ENCODE data around the gene DIAPH2.

Gene DIAPH2

GRCh38 chrX:96687776-96688175, 3.1 kb downstream of the DIAPH2 start:
- TF ChIP-seq CTCF (IDR thresholded peaks at IDR 0.05; ENCODE audit: low read depth, low read length, missing control alignments): no peak

DNA sequence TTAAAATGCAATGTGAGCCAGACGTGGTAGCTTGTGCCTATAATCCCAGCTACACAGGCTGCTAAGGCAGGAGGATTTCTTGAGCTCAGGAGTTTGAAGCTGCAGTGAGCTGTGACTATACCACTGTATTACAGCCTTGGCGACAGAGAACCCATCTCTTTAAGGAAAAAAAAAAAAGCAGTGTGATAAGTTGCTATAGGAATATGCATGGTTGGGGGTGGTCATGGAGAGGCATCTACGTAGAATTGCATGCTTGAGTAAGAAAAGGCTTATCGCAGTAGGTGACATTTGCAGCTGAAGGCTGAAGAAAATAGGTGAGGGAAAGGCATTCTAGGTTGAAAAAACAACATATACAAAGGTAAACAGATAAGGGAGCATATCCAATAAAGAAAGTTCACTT, 4.1 kb downstream of the DIAPH2 start:
- DNase-seq (ENCODE audit: extremely low read depth, low read depth): no peak
- no peak overlapping the region for H3K4me3 ChIP-seq (replicated peaks; ENCODE audit: low read depth, low read length)
- TF ChIP-seq CTCF (IDR thresholded peaks at IDR 0.05; ENCODE audit: low read depth, low read length, missing control alignments): no peak

More at GRCh38 chrX:96687776-96688175, 3.1 kb downstream of the DIAPH2 start:
- DNase-seq (ENCODE audit: extremely low read depth, low read depth): no peak
- H3K4me3 ChIP-seq (replicated peaks; ENCODE audit: low read depth, low read length): no peak overlapping the region

- no peak overlapping the region for H3K4me3 ChIP-seq (replicated peaks; ENCODE audit: low read depth, low read length)
- TF ChIP-seq CTCF (IDR thresholded peaks at IDR 0.05; ENCODE audit: low read depth, low read length, missing control alignments): no peak
- DNase-seq (ENCODE audit: extremely low read depth, low read depth): no peak
Measured at GRCh38 chrX:96689991-96690390, 5.3 kb downstream of the DIAPH2 start.

DNA sequence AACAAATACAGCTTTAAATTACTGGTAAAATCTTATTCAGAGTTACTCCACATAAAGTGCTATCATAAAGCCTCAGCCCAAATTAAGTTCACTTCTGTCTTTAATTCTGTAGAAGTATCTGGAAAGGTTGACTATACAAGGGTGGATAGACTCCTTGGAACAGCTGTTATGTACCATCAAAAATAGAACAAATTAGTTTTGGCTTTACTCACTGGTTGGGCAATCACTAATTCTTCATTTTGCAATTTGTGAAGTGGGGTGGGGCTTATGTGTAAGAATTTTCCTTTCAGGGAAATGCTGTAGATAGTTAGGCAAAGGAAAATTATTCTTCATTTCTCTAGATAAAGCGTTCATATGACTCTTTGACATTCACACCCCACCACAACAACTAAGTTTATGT, 7.8 kb downstream of the DIAPH2 start:
- no peak overlapping the region for H3K4me3 ChIP-seq (replicated peaks; ENCODE audit: low read depth, low read length)
- DNase-seq (ENCODE audit: extremely low read depth, low read depth): no peak
- TF ChIP-seq CTCF (IDR thresholded peaks at IDR 0.05; ENCODE audit: low read depth, low read length, missing control alignments): no peak

DNA sequence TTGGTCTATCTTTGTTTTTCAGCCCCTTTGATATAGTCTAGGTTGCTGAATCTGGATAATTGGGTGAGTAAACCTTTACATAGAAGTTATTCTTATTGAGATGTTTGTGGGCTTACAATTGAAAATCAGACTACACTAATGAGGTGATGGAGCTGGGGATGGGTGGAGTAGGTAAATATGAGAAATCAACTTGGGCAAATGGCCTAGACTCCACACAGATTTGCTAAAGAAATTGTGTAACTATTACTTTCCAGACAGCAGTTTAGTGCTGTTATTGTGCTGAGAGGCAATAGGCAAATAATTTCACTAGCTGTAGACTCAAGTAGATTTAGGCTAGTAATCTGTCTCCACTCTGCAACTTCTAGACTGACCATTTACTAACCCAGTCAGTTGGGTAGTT, 8.2 kb downstream of the DIAPH2 start:
- TF ChIP-seq CTCF (IDR thresholded peaks at IDR 0.05; ENCODE audit: low read depth, low read length, missing control alignments): no peak
- DNase-seq (ENCODE audit: extremely low read depth, low read depth): no peak
- no peak overlapping the region for H3K4me3 ChIP-seq (replicated peaks; ENCODE audit: low read depth, low read length)

GRCh38 chrX:96693407-96693806, 8.8 kb downstream of the DIAPH2 start:
- no peak for TF ChIP-seq CTCF (IDR thresholded peaks at IDR 0.05; ENCODE audit: low read depth, low read length, missing control alignments)
- DNase-seq (ENCODE audit: extremely low read depth, low read depth): no peak

DNA sequence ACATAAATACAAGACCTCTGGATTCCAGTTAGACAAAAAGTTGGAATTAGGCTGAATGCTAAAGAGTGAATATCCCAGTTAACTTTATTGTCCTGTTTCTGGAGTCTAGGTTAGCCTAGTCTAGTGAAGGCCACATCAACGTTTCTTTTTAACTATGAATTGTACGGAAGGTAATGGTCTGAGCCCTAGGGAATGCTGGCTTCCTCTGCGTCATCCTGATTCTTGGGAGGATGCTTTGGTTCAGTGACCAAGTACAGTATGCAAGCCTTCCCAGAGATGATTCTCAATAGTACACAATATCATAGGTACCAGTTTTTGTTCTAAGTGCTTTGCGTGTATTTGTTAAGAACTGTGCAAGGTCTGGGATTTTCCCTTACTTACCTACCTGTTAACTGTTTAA, 11.8 kb downstream of the DIAPH2 start:
- no peak for TF ChIP-seq CTCF (IDR thresholded peaks at IDR 0.05; ENCODE audit: low read depth, low read length, missing control alignments)
- DNase-seq (ENCODE audit: extremely low read depth, low read depth): no peak
- no peak overlapping the region for H3K4me3 ChIP-seq (replicated peaks; ENCODE audit: low read depth, low read length)

More at GRCh38 chrX:96693407-96693806, 8.8 kb downstream of the DIAPH2 start:
- H3K4me3 ChIP-seq (replicated peaks; ENCODE audit: low read depth, low read length): no peak overlapping the region

Measured in HFF-Myc (cell line).